ENCODE measurements around the gene PM20D2.

The PM20D2 gene

GRCh38 chr6:89144354-89144906 lies 1.4 kb upstream of the PM20D2 start:
- H3K27ac ChIP-seq (ENCODE audit: low read depth, low read length): peak overlapping the region; percentile 93
- H3K9me3 ChIP-seq (ENCODE audit: insufficient read depth, low read length): no peaks in the 10 kb centered on the region
- H4K20me1 ChIP-seq (ENCODE audit: low read depth, low read length): no peaks in the 10 kb centered on the region
- peak overlapping the region; percentile 78 for H3K4me3 ChIP-seq (ENCODE audit: insufficient read depth, low read length, poor library complexity, severe bottlenecking)
- peaks cover 10% of the 10 kb centered on the region; the same call in 1 of the 2 replicates for H3K36me3 ChIP-seq (ENCODE audit: low read length)
- H2AFZ ChIP-seq (ENCODE audit: low read depth, low read length, severe bottlenecking): peak overlapping the region; percentile 98
- TF ChIP-seq CTCF (IDR thresholded peaks at IDR 0.05; ENCODE audit: insufficient read depth, low read length, poor library complexity, severe bottlenecking): no peak
- TF ChIP-seq EZH2phosphoT487 (conservative IDR thresholded peaks at IDR 0.05; ENCODE audit: low read length): no peak
- peak overlapping the region; percentile 99 for H3K4me2 ChIP-seq (ENCODE audit: low read depth, low read length, poor library complexity, severe bottlenecking)
- H3K79me2 ChIP-seq (ENCODE audit: insufficient read depth, low read length): peaks cover 35% of the 10 kb centered on the region
- peaks cover 18% of the 10 kb centered on the region for H3F3A ChIP-seq (ENCODE audit: insufficient read depth)
- no peaks in the 10 kb centered on the region for H3K9me2 ChIP-seq (replicated peaks; ENCODE audit: insufficient read depth, low read length)
- no peaks in the 10 kb centered on the region for H3K27me3 ChIP-seq (ENCODE audit: low read length)
- H3K9ac ChIP-seq (ENCODE audit: low read length): peak overlapping the region; percentile 88

- peak overlapping the region; percentile 88 for H3K9ac ChIP-seq (ENCODE audit: low read length)
These were observed 532 bp upstream of the PM20D2 start for GRCh38 chr6:89145091-89145955.

More at GRCh38 chr6:89145091-89145955, 532 bp upstream of the PM20D2 start:
- H2AFZ ChIP-seq (ENCODE audit: low read depth, low read length, severe bottlenecking): peak overlapping the region; percentile 98
- H3K27ac ChIP-seq (ENCODE audit: low read depth, low read length): peak overlapping the region; percentile 93
- H3K4me3 ChIP-seq (ENCODE audit: insufficient read depth, low read length, poor library complexity, severe bottlenecking): peak overlapping the region; percentile 78
- peaks cover 18% of the 10 kb centered on the region for H3F3A ChIP-seq (ENCODE audit: insufficient read depth)
- no peaks in the 10 kb centered on the region for H3K27me3 ChIP-seq (ENCODE audit: low read length)
- H3K9me2 ChIP-seq (replicated peaks; ENCODE audit: insufficient read depth, low read length): no peaks in the 10 kb centered on the region
- H4K20me1 ChIP-seq (ENCODE audit: low read depth, low read length): no peaks in the 10 kb centered on the region
- peaks cover 14% of the 10 kb centered on the region; the same call in 1 of the 2 replicates for H3K36me3 ChIP-seq (ENCODE audit: low read length)
- H3K4me2 ChIP-seq (ENCODE audit: low read depth, low read length, poor library complexity, severe bottlenecking): peak overlapping the region; percentile 99
- TF ChIP-seq EZH2phosphoT487 (conservative IDR thresholded peaks at IDR 0.05; ENCODE audit: low read length) (no peak), CTCF (IDR thresholded peaks at IDR 0.05; ENCODE audit: insufficient read depth, low read length, poor library complexity, severe bottlenecking) (no peak)
- peaks cover 42% of the 10 kb centered on the region for H3K79me2 ChIP-seq (ENCODE audit: insufficient read depth, low read length)
- no peaks in the 10 kb centered on the region for H3K9me3 ChIP-seq (ENCODE audit: insufficient read depth, low read length)
